Measurements from ENCODE around the gene LIN52.
"Not testable (repeated sequence)": the region's sequence is repeated elsewhere in the genome, so short reads cannot be mapped to it uniquely, and the experiment has no call there.

LIN52 gene

GRCh38 chr14:74111395-74112216, 26.9 kb downstream of the LIN52 start:
- DNase-seq: peak; percentile 65

DNA sequence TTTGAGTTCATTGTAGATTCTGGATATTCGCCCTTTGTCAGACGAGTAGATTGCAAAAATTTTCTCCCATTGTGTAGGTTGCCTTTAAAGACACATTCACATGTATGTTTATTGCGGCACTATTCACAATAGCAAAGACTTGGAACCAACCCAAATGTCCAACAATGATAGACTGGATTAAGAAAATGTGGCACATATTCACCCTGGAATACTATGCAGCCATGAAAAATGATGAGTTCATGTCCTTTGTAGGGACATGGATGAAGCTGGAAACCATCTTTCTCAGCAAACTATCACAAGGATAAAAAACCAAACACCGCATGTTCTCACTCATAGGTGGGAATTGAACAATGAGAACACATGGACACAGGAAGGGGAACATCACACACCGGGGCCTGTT, 40.7 kb downstream of the LIN52 start:
- not testable (repeated sequence) for DNase-seq

GRCh38 chr14:74126315-74127013, 41.7 kb downstream of the LIN52 start:
- no peak for DNase-seq

GRCh38 chr14:74127634-74128033, 42.9 kb downstream of the LIN52 start:
- DNase-seq: no peak

DNA sequence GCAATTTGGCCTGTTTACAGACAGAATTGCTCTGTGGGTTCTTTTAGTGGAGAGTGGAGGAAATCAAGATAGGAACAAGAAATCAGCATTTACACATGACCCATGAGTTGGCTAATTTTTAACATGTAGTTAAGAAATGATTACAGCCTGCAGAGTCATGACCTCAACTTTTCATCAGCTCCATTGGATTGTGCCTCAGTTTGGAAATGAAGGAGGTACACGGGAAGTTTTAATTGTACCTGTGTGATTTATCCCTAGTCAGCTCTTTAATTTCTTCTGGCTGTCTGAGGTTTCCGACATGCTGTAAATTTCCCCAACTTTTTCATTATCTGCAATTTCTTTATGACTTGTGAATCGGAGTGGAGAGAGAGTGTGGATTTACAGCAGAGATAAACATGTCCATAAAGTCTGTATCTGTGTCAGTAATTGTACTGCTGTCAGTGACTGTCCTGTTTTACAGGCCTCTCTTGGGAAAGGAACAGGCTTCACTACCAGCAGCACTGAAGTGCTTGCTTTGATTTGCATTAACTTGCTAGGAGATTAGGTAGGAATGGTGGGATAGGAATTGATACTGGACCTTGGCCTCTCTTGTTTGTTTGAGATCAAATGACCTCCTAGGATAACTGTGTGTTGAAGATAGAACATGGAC, 49.2 kb downstream of the LIN52 start:
- DNase-seq: peak; percentile 15

- DNase-seq: no peak
Measured at GRCh38 chr14:74134484-74134883, 49.7 kb downstream of the LIN52 start.

GRCh38 chr14:74135426-74135825, 50.7 kb downstream of the LIN52 start:
- no peak for DNase-seq

DNA sequence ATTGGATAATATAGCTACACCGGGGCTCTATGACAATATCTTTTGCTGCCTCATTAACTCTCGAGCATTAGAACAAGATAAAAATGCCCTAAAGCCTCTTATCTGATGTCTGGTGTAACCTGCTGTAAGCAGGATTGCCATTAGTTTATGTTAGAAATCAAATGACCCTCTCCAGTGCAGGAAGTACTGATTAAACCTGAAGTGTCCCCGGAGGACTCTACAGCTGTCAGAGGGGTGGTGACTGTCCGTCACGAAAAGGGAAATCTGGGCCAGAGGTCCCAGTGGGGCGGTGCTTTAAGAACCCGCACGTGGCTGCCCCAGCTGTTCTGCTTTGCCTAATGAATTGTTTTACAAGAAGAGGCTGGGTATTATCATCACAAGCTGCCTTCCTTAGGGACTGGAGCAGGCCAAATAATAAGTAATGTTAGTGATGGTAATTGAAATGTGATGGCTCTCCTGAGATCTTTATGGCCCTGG, 55.7 kb downstream of the LIN52 start:
- peak; percentile 18 for DNase-seq

- no peak for DNase-seq
Measured at GRCh38 chr14:74141703-74142102, 56.9 kb downstream of the LIN52 start.

GRCh38 chr14:74142523-74142922, 57.8 kb downstream of the LIN52 start:
- no peak for DNase-seq

- no peak for DNase-seq
Measured at GRCh38 chr14:74144789-74145188, 60.0 kb downstream of the LIN52 start.

DNA sequence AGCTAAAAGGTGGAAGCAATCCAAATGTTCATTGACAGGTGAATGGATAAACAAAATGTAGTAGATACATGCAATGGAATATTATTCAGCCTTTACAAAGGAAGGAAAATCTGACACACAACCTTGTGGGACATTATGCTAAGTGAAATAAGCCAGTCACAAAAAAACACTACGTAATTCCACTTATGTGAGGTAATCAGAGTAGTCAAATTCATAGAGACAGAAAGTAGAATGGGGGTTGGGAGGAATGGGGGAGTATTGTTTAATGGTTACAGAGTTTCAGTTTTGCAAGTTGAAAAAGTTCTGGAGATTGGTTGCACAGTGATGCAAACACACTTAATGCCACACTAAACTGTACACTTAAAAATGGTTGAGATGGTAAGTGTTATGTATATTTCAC, 62.8 kb downstream of the LIN52 start:
- no peak for DNase-seq

GRCh38 chr14:74148705-74149104, 63.9 kb downstream of the LIN52 start:
- no peak for DNase-seq

GRCh38 chr14:74155287-74155686, 70.5 kb downstream of the LIN52 start:
- no peak for DNase-seq

DNA sequence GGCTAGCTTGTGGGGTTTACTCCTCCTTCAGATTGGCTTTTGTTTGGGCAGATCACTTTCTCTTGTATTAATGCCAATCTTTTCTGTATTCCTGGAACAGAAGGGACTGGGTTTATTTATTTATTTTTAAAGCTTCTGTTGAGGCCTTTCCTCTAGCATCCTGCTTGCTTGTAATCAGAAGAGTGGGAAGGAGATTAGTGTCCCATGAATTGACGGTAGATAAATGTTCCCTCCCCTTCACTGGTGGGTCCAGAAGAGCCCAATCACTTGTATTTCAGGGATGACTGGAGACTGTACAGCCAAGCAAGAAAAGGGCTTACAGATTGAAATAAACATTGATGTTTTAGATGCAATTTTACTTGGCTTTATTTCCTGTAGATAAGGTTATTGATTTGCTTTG, 71.0 kb downstream of the LIN52 start:
- DNase-seq: no peak

DNA sequence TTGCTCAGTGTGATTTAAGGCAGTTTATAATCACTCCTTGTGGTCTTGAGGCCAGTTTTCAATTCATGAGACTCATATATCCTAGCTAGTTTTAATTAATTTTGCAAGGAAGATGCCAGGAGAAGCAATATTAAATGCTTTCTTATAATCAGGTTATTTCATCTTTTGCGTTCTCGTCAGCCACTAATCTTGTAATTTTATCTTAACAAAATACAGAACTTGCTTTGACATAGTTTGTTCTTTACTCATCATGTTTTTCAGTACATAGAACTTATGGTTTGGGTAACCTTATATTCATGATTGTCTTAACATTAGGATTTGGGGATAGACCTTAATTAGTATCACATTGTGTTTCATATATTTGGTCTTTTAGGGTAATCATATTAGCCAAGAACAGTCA, 76.0 kb downstream of the LIN52 start:
- DNase-seq: no peak

- no peak for DNase-seq
Measured at GRCh38 chr14:74161526-74162158, 76.9 kb downstream of the LIN52 start.

GRCh38 chr14:74169906-74170305, 85.2 kb downstream of the LIN52 start:
- no peak for DNase-seq

GRCh38 chr14:74176400-74176793, 91.6 kb downstream of the LIN52 start:
- no peak for DNase-seq

GRCh38 chr14:74179856-74180255, 95.1 kb downstream of the LIN52 start:
- peak; percentile 2 for DNase-seq

DNA sequence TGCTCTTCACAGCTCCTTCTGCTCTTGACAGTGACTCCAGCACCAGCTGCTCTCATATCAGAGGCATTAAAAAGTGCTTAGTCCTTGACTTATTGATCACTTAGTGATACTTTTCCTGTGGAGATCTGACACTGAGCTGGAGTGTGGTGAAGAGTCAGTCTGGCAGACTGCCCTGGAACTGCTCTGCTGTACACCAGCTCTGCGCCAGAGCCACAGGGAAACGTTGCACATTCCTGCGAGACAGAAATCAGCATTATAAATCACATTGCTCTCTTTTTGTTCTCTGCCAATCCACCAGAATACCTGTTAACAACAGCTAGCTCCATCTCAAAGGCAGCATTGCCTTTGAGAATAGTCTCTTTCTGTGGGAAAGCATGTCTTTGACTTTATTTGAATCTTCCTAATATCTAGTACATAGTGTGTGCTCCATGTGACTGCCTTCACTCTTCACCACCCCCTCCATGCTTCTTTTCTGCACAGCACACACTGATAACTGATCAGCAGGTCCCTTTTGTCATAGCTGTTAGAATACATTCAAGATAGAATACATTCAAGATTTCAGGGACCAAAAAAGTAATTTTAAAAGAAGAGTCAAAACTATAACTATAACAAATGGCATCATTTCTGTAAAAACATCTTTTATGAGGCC, 106.3 kb downstream of the LIN52 start:
- no peak for DNase-seq

DNA sequence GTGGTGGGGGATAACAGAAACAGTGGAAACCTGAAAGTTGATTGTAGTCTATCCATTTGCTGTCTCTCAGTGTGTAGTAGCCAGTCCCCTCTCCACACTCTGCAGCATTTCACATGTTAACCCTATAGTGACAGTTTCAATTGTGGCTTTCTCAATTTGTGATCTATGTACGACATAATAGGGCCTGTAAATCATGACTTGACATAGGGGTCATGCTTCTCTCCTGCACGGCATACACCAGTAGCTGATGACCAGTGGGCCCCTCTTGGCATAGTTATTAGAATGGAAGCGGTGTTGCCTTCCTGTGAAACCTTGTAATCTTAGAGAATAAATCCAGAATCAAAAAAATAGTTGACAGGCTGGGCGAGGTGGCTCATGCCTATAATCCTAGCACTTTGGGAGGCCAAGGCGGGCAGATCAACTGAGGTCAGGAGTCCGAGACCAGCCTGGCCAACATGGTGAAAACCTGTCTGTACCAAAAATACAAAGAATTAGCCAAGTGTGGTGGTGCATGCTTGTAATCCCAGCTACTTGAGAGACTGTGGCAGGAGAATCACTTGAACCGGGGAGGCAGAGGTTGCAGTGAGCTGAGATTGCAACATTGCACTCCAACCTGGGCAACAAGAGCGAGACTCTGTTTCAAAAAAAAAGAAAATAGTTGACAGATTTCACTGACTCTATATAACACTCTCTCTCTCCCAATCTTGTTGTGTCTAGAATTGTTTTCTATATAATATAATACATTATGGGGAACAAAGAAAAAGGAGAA, 109.9 kb downstream of the LIN52 start:
- DNase-seq: no peak
